Measurements from ENCODE around the gene UGCG.
A peak's percentile ranks its signal among the peaks of the same experiment; 100 is the strongest.

UGCG gene

GRCh38 chr9:111860443-111860842 lies 36.2 kb upstream of the UGCG start:
- no peak overlapping the region for H3K4me3 ChIP-seq (ENCODE audit: control insufficient read depth, low read depth, low read length)
- TF ChIP-seq CTCF (conservative IDR thresholded peaks at IDR 0.05; ENCODE audit: control insufficient read depth, insufficient read depth, low read depth, low read length): no peak
- DNase-seq (ENCODE audit: low read depth): no peak

- DNase-seq (ENCODE audit: low read depth): no peak
- TF ChIP-seq CTCF (conservative IDR thresholded peaks at IDR 0.05; ENCODE audit: control insufficient read depth, insufficient read depth, low read depth, low read length): no peak
- no peak overlapping the region for H3K4me3 ChIP-seq (ENCODE audit: control insufficient read depth, low read depth, low read length)
Observed at GRCh38 chr9:111863636-111864035, 33.0 kb upstream of the UGCG start.

GRCh38 chr9:111866976-111867375 lies 29.6 kb upstream of the UGCG start:
- H3K4me3 ChIP-seq (ENCODE audit: control insufficient read depth, low read depth, low read length): no peak overlapping the region
- peak; percentile 63 for DNase-seq (ENCODE audit: low read depth)
- TF ChIP-seq CTCF (conservative IDR thresholded peaks at IDR 0.05; ENCODE audit: control insufficient read depth, insufficient read depth, low read depth, low read length): no peak

- TF ChIP-seq CTCF (conservative IDR thresholded peaks at IDR 0.05; ENCODE audit: control insufficient read depth, insufficient read depth, low read depth, low read length): no peak
- no peak for DNase-seq (ENCODE audit: low read depth)
- no peak overlapping the region for H3K4me3 ChIP-seq (ENCODE audit: control insufficient read depth, low read depth, low read length)
Observed at GRCh38 chr9:111868475-111868874, 28.1 kb upstream of the UGCG start.

- DNase-seq (ENCODE audit: low read depth): no peak
- H3K4me3 ChIP-seq (ENCODE audit: control insufficient read depth, low read depth, low read length): no peak overlapping the region
- no peak for TF ChIP-seq CTCF (conservative IDR thresholded peaks at IDR 0.05; ENCODE audit: control insufficient read depth, insufficient read depth, low read depth, low read length)
Observed at GRCh38 chr9:111870774-111871498, 25.7 kb upstream of the UGCG start.

GRCh38 chr9:111871499-111871855 lies 25.1 kb upstream of the UGCG start:
- no peak for TF ChIP-seq CTCF (conservative IDR thresholded peaks at IDR 0.05; ENCODE audit: control insufficient read depth, insufficient read depth, low read depth, low read length)

GRCh38 chr9:111872886-111873285 lies 23.7 kb upstream of the UGCG start:
- H3K4me3 ChIP-seq (ENCODE audit: control insufficient read depth, low read depth, low read length): no peak overlapping the region
- no peak for TF ChIP-seq CTCF (conservative IDR thresholded peaks at IDR 0.05; ENCODE audit: control insufficient read depth, insufficient read depth, low read depth, low read length)
- no peak for DNase-seq (ENCODE audit: low read depth)

More at GRCh38 chr9:111871499-111871855, 25.1 kb upstream of the UGCG start:
- DNase-seq (ENCODE audit: low read depth): no peak
- H3K4me3 ChIP-seq (ENCODE audit: control insufficient read depth, low read depth, low read length): no peak overlapping the region

Data from fibroblast of mammary gland (primary cell).